Stimulated activated CD8-positive, alpha-beta memory T cell treated with anti-CD3 and anti-CD28 coated beads, Interleukin-15, amount 100 ng/mL, for 24 hours (primary cell): ENCODE measurements around the gene EGF.
"Not testable (repeated sequence)": the region's sequence is repeated elsewhere in the genome, so short reads cannot be mapped to it uniquely, and the experiment has no call there.

ENCODE experiments used
- DNase-seq: peaks from one replicate; pipeline ENCODE4 v3.0.0-alpha.2; 2020; ENCODE audit warnings: low read depth

The EGF gene

GRCh38 chr4:110034026-110034393, 121.3 kb downstream of the EGF start:
- no peak for DNase-seq

- not testable (repeated sequence) for DNase-seq
Measured at GRCh38 chr4:110039164-110039563, 126.5 kb downstream of the EGF start.

DNA sequence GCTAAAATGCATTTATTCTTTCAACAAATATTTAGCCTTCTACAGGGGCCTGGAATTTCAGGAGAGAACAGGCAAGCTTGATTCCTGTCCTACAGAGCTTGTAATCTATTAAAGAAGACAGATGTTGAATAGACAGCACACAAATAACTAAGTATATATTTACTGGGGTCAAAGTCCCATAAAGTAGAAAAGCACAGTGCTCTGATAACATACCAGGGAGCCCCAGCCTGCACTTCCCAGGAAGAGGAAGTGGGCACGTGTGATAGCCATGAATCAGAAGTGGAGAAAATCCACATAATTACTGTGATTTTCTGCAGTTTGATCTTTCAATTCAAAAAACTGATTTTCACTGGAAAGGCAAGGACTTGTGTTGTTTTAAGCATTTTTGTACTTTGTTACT, 129.1 kb downstream of the EGF start:
- DNase-seq, result no peak

- no peak for DNase-seq
Measured at GRCh38 chr4:110042545-110043517, 130.1 kb downstream of the EGF start.

DNA sequence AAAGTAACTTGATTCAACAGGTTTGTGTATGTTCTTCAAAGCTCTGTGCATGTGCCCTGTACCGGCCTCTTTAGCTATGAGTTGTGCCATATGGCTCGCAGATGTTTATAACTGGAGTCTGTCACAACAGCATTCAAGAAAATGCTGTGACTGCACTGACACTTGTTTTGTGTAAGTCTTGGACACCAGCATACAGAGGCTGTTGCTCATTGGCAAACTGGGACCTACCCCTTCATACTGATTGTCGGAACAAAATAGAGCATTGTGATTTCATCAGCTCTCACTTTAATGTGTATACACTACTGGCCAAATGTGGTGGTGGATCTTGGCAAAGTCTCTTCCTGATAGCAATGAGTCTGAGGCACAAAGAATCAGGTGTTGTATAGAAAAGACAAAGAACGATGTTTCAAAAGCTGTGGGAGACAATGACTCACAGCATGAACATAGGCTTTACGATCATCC, 133.9 kb downstream of the EGF start:
- no peak for DNase-seq

GRCh38 chr4:110049951-110050925, 137.6 kb downstream of the EGF start:
- no peak for DNase-seq

GRCh38 chr4:110055158-110055768, 142.6 kb downstream of the EGF start:
- no peak for DNase-seq

DNA sequence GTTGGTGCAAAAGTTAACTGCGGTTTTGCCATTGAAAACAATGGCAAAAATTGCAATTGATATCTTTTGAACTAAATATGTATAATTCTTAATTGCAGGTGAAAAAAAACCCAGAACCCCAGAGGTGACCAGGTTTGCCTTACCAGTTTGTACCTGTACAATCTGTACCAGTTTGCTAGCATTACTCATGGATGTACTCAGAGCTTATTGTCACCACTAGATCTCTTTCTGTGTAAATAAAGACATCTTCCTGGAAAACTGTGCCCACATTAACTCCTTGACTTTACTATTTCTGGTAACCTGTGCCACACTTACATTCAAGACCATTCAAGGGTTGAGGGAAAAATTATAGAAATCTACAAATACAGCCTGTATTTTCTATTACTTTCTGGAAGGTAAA, 146.0 kb downstream of the EGF start:
- DNase-seq, result no peak

GRCh38 chr4:110059556-110060191, 147.0 kb downstream of the EGF start:
- no peak for DNase-seq

- DNase-seq, result no peak
Measured at GRCh38 chr4:110061076-110061475, 148.4 kb downstream of the EGF start.
